Measurements from ENCODE around the gene GALK2.
A peak's percentile ranks its signal among the peaks of the same experiment; 100 is the strongest.
"Not testable (repeated sequence)": the region's sequence is repeated elsewhere in the genome, so short reads cannot be mapped to it uniquely, and the experiment has no call there.

The GALK2 gene

GRCh38 chr15:49168016-49168415, 2.0 kb upstream of the GALK2 start:
- DNase-seq: peak; percentile 24

GRCh38 chr15:49171790-49172189, 1.7 kb downstream of the GALK2 start:
- no peak for DNase-seq

- DNase-seq: no peak
Measured at GRCh38 chr15:49174902-49175301, 4.9 kb downstream of the GALK2 start.

- DNase-seq: not testable (repeated sequence)
Measured at GRCh38 chr15:49175582-49176397, 5.7 kb downstream of the GALK2 start.

GRCh38 chr15:49178497-49178896, 8.4 kb downstream of the GALK2 start:
- DNase-seq: no peak

GRCh38 chr15:49179433-49180190, 9.6 kb downstream of the GALK2 start:
- no peak for DNase-seq

GRCh38 chr15:49182128-49182527, 12.1 kb downstream of the GALK2 start:
- DNase-seq: no peak

GRCh38 chr15:49183741-49184140, 13.7 kb downstream of the GALK2 start:
- not testable (repeated sequence) for DNase-seq

GRCh38 chr15:49185473-49185872, 15.4 kb downstream of the GALK2 start:
- DNase-seq: no peak

- peak; percentile 5 for DNase-seq
Measured at GRCh38 chr15:49187549-49188245, 17.6 kb downstream of the GALK2 start.

GRCh38 chr15:49188933-49189332, 18.9 kb downstream of the GALK2 start:
- no peak for DNase-seq

GRCh38 chr15:49189631-49190030, 19.6 kb downstream of the GALK2 start:
- DNase-seq: no peak

- no peak for DNase-seq
Measured at GRCh38 chr15:49190586-49190985, 20.5 kb downstream of the GALK2 start.

GRCh38 chr15:49191892-49192291, 21.8 kb downstream of the GALK2 start:
- DNase-seq: no peak

- no peak for DNase-seq
Measured at GRCh38 chr15:49196856-49197255, 26.8 kb downstream of the GALK2 start.

- peak; percentile 5 for DNase-seq
Measured at GRCh38 chr15:49199666-49200065, 29.6 kb downstream of the GALK2 start.

GRCh38 chr15:49200347-49200746, 30.3 kb downstream of the GALK2 start:
- DNase-seq: no peak

GRCh38 chr15:49208102-49208501, 38.1 kb downstream of the GALK2 start:
- DNase-seq: not testable (repeated sequence)

GRCh38 chr15:49212897-49213296, 42.9 kb downstream of the GALK2 start:
- no peak for DNase-seq

GRCh38 chr15:49215768-49216739, 46.0 kb downstream of the GALK2 start:
- no peak for DNase-seq

GRCh38 chr15:49223536-49224274, 53.7 kb downstream of the GALK2 start:
- DNase-seq: peak; percentile 16

Measured in fibroblast of upper back skin (primary cell).